ENCODE data around the gene PARPBP. TPM values are rescaled to one million over a fixed set of nuclear protein-coding genes. Genes with fewer than 3 reads are reported as not detected.
"Not testable (repeated sequence)": the region's sequence is repeated elsewhere in the genome, so short reads cannot be mapped to it uniquely, and the experiment has no call there.

Gene PARPBP
- total RNA-seq, 1 donor from 2014 or later, result 4.7 TPM

DNA sequence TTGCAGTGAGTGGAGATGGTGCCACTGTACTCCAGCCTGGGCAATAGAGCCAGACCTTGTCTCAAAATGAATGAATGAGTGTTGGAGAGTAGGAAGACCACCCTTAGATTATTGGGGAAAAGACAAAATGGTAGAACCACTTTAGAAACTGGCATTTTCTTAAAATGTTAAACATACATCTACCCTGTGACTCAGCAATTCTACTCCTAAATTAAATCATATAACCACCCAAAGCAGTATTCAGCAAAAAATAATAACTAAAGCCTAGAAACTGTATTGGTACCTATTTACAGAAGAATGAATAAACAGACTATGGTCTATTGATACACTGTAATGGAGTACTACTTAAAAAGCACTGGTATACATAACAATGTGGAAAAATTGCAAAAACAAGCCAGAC lies 9.2 kb upstream of the PARPBP start:
- H3K36me3 ChIP-seq (ENCODE audit: control insufficient read depth in 3 of 3, insufficient read depth in 3 of 3, low read length in 3 of 3), result peaks cover 10 to 28% (median 15%) of the 10 kb centered on the region in 3 donors
- no peak overlapping the region for H3K9ac ChIP-seq (ENCODE audit: low read depth in 1 of 3, low read length in 3 of 3)
- no peaks in the 10 kb centered on the region for H3K9me3 ChIP-seq (ENCODE audit: control insufficient read depth in 3 of 3, low read length in 3 of 3)
- H3K27me3 ChIP-seq (ENCODE audit: control insufficient read depth in 3 of 3, insufficient read depth in 3 of 3, low read length in 3 of 3), result no peaks in the 10 kb centered on the region
- H3K4me3 ChIP-seq (ENCODE audit: low read length in 3 of 3), result no peak overlapping the region
- no peaks in the 10 kb centered on the region for H3K4me1 ChIP-seq (ENCODE audit: control insufficient read depth in 3 of 3, insufficient read depth in 3 of 3, low read length in 3 of 3)
- no peak overlapping the region for H3K27ac ChIP-seq (ENCODE audit: low read depth, low read length)

DNA sequence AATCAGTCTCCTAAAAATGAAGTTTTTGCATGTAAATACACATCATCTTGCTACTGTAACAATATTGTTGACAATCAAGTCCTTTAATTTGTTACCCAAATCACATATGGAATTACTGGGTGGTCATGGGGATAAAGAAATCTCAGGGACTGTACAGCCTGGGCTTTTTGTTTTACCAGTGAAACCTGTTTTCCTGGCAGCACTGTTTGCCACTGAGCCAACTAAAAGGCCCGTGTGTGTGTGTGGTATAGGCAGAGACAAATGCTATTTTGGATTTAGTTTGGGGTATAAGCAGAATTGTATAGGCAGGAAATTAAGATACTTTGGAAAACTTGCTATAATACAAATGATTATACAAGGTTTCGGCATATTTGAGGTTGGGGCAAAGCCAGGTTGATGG lies 5.8 kb upstream of the PARPBP start:
- no peak overlapping the region for H3K4me3 ChIP-seq (ENCODE audit: low read length in 3 of 3)
- H3K9me3 ChIP-seq (ENCODE audit: control insufficient read depth in 3 of 3, low read length in 3 of 3), result no peaks in the 10 kb centered on the region
- no peak overlapping the region for H3K9ac ChIP-seq (ENCODE audit: low read depth in 1 of 3, low read length in 3 of 3)
- peaks cover 0 to 5% (median 3%) of the 10 kb centered on the region in 3 donors for H3K4me1 ChIP-seq (ENCODE audit: control insufficient read depth in 3 of 3, insufficient read depth in 3 of 3, low read length in 3 of 3)
- no peak overlapping the region for H3K27ac ChIP-seq (ENCODE audit: low read depth, low read length)
- peaks cover 5 to 17% (median 11%) of the 10 kb centered on the region in 3 donors for H3K36me3 ChIP-seq (ENCODE audit: control insufficient read depth in 3 of 3, insufficient read depth in 3 of 3, low read length in 3 of 3)
- H3K27me3 ChIP-seq (ENCODE audit: control insufficient read depth in 3 of 3, insufficient read depth in 3 of 3, low read length in 3 of 3), result no peaks in the 10 kb centered on the region

DNA sequence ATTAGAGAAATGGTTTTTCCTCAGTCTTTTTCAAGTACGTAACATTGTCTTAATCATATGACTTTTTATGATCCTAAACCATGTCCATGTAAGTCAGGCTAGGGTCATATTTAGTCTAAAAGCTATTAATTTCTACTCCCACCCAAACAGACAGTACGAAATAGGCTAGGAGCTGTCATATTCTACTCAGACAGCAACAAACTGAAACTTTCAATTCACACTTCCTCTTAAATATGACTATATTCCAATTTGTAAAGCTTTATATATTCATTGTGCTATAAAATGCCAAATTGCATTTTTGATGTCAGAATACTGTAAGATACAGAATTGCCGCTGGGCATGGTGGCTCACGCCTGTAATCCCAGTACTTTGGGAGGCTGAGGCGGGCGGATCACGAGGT lies 3.6 kb upstream of the PARPBP start:
- no peaks in the 10 kb centered on the region for H3K27me3 ChIP-seq (ENCODE audit: control insufficient read depth in 3 of 3, insufficient read depth in 3 of 3, low read length in 3 of 3)
- no peak overlapping the region for H3K4me3 ChIP-seq (ENCODE audit: low read length in 3 of 3)
- H3K27ac ChIP-seq (ENCODE audit: low read depth, low read length), result no peak overlapping the region
- H3K36me3 ChIP-seq (ENCODE audit: control insufficient read depth in 3 of 3, insufficient read depth in 3 of 3, low read length in 3 of 3), result peaks cover 0 to 11% (median 7%) of the 10 kb centered on the region in 3 donors
- peaks cover 7 to 17% (median 11%) of the 10 kb centered on the region in 3 donors for H3K4me1 ChIP-seq (ENCODE audit: control insufficient read depth in 3 of 3, insufficient read depth in 3 of 3, low read length in 3 of 3)
- H3K9ac ChIP-seq (ENCODE audit: low read depth in 1 of 3, low read length in 3 of 3), result no peak overlapping the region
- H3K9me3 ChIP-seq (ENCODE audit: control insufficient read depth in 3 of 3, low read length in 3 of 3), result no peaks in the 10 kb centered on the region

DNA sequence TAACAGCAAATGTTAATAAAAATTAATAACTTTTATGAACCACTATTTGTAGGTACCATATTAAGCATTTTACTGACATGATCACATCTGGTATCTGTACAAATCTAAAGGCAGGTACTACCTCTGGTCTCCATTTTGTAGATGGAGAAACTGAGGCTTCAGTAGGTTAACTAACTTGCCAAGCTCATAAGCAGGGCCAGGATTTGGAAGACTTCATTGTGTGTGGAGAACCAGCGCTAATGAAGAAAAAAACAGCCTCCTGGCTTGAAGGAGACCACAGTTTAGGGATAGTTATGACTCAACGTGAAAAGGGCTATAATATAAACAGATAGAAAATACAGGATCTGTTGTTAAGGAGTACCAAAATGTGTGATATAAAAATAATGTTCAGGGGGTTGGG lies 1.1 kb upstream of the PARPBP start:
- H3K9ac ChIP-seq (ENCODE audit: low read depth in 1 of 3, low read length in 3 of 3), result peak overlapping the region in 1 of 3 donors; percentile 93
- H3K27me3 ChIP-seq (ENCODE audit: control insufficient read depth in 3 of 3, insufficient read depth in 3 of 3, low read length in 3 of 3), result no peaks in the 10 kb centered on the region
- peak overlapping the region; percentile 94 to 97 (median 94) for H3K4me3 ChIP-seq (ENCODE audit: low read length in 3 of 3)
- H3K4me1 ChIP-seq (ENCODE audit: control insufficient read depth in 3 of 3, insufficient read depth in 3 of 3, low read length in 3 of 3), result peaks cover 7 to 17% (median 11%) of the 10 kb centered on the region in 3 donors
- H3K9me3 ChIP-seq (ENCODE audit: control insufficient read depth in 3 of 3, low read length in 3 of 3), result no peaks in the 10 kb centered on the region
- H3K27ac ChIP-seq (ENCODE audit: low read depth, low read length), result no peak overlapping the region
- H3K36me3 ChIP-seq (ENCODE audit: control insufficient read depth in 3 of 3, insufficient read depth in 3 of 3, low read length in 3 of 3), result peaks cover 0 to 7% (median 7%) of the 10 kb centered on the region in 3 donors

DNA sequence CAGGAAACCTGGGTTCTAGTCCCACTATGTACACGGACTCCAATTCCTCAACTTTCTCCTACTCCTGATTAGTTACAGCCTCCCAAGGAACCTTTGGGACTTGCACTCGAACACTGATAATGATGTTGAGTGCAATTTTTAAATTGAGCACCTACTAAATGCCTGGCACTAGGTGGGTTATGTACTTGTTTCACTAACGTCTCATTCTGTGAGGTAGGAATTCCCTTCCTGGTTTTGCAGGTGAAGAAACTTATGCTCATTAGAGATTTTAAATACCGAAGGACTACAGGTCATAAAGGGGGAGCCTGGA lies 536 bp downstream of the PARPBP start:
- H3K4me3 ChIP-seq (ENCODE audit: low read length in 3 of 3), result peak overlapping the region; percentile 94 to 97 (median 94)
- H3K36me3 ChIP-seq (ENCODE audit: control insufficient read depth in 3 of 3, insufficient read depth in 3 of 3, low read length in 3 of 3), result peaks cover 0 to 7% (median 7%) of the 10 kb centered on the region in 3 donors
- H3K9me3 ChIP-seq (ENCODE audit: control insufficient read depth in 3 of 3, low read length in 3 of 3), result no peaks in the 10 kb centered on the region
- no peaks in the 10 kb centered on the region for H3K27me3 ChIP-seq (ENCODE audit: control insufficient read depth in 3 of 3, insufficient read depth in 3 of 3, low read length in 3 of 3)
- H3K4me1 ChIP-seq (ENCODE audit: control insufficient read depth in 3 of 3, insufficient read depth in 3 of 3, low read length in 3 of 3), result peaks cover 7 to 17% (median 11%) of the 10 kb centered on the region in 3 donors
- H3K9ac ChIP-seq (ENCODE audit: low read depth in 1 of 3, low read length in 3 of 3), result peak overlapping the region; percentile 73 to 94 (median 93)
- no peak overlapping the region for H3K27ac ChIP-seq (ENCODE audit: low read depth, low read length)

DNA sequence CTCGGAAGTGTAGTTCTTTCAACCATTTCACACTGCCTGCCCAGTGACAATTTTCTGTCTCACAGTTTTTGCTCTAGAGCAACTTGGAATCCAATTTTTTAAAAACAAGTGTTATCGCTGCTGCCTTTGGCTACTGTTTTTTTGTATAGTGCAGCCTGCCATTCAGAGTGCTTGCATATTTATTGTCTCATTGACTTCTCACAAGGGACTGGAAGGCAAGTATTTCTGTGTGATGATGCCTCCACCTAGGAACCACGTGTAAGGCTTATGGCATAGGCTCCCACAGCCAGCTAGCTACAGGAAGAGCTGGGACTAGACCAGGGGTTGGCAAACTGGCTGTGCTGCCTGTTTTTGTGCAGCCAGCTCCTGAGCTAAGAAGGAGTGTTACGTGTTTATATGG lies 903 bp downstream of the PARPBP start:
- no peaks in the 10 kb centered on the region for H3K9me3 ChIP-seq (ENCODE audit: control insufficient read depth in 3 of 3, low read length in 3 of 3)
- no peak overlapping the region for H3K27ac ChIP-seq (ENCODE audit: low read depth, low read length)
- H3K36me3 ChIP-seq (ENCODE audit: control insufficient read depth in 3 of 3, insufficient read depth in 3 of 3, low read length in 3 of 3), result peaks cover 0 to 7% (median 7%) of the 10 kb centered on the region in 3 donors
- H3K27me3 ChIP-seq (ENCODE audit: control insufficient read depth in 3 of 3, insufficient read depth in 3 of 3, low read length in 3 of 3), result no peaks in the 10 kb centered on the region
- H3K9ac ChIP-seq (ENCODE audit: low read depth in 1 of 3, low read length in 3 of 3), result no peak overlapping the region
- peak overlapping the region in 2 of 3 donors; percentile 94 to 97 for H3K4me3 ChIP-seq (ENCODE audit: low read length in 3 of 3)
- peaks cover 7 to 17% (median 11%) of the 10 kb centered on the region in 3 donors for H3K4me1 ChIP-seq (ENCODE audit: control insufficient read depth in 3 of 3, insufficient read depth in 3 of 3, low read length in 3 of 3)

DNA sequence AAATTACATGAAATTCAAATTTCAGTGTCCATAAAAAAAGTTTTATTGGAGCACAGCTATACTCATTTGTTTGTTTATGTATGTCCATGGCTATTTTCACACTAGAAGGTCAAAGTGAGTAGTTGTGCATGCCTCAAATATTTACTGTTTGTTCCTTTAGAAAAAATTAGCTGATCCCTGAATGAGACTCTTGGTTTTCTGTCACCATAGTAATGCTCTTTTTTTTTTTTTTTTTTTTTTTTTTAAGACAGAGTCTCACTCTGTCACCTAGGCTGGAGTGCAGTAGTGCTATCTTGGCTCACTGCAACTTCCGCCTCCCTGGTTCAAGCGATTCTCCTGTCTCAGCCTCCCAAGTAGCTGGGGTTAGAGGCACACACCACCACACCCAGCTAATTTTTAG lies 1.3 kb downstream of the PARPBP start:
- H3K9me3 ChIP-seq (ENCODE audit: control insufficient read depth in 3 of 3, low read length in 3 of 3); H3K36me3 ChIP-seq (ENCODE audit: control insufficient read depth in 3 of 3, insufficient read depth in 3 of 3, low read length in 3 of 3); H3K4me3 ChIP-seq (ENCODE audit: low read length in 3 of 3); H3K9ac ChIP-seq (ENCODE audit: low read depth in 1 of 3, low read length in 3 of 3); H3K27ac ChIP-seq (ENCODE audit: low read depth, low read length); H3K27me3 ChIP-seq (ENCODE audit: control insufficient read depth in 3 of 3, insufficient read depth in 3 of 3, low read length in 3 of 3): not testable (repeated sequence)
- H3K4me1 ChIP-seq (ENCODE audit: control insufficient read depth in 3 of 3, insufficient read depth in 3 of 3, low read length in 3 of 3), result peaks cover 7 to 17% (median 11%) of the 10 kb centered on the region in 3 donors

DNA sequence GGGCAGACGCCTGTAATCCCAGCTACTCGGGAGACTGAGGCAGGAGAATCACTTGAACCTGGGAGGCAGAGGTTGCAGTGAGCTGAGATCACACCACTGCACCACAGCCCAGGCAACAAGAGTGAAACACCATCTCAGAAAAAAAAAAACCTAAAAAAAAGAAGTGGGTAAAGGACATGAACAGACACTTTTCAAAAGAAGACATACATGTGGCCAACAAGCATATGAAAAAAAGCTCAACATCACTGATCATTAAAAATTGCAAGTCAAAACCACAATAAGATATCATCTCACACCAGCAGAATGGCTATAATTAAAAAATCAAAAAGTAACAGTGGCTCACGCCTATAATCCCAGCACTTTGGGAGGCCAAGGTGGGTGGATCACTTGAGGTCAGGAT lies 10.7 kb downstream of the PARPBP start:
- H3K36me3 ChIP-seq (ENCODE audit: control insufficient read depth in 3 of 3, insufficient read depth in 3 of 3, low read length in 3 of 3); H3K27ac ChIP-seq (ENCODE audit: low read depth, low read length); H3K27me3 ChIP-seq (ENCODE audit: control insufficient read depth in 3 of 3, insufficient read depth in 3 of 3, low read length in 3 of 3); H3K9me3 ChIP-seq (ENCODE audit: control insufficient read depth in 3 of 3, low read length in 3 of 3); H3K4me1 ChIP-seq (ENCODE audit: control insufficient read depth in 3 of 3, insufficient read depth in 3 of 3, low read length in 3 of 3); H3K4me3 ChIP-seq (ENCODE audit: low read length in 3 of 3); H3K9ac ChIP-seq (ENCODE audit: low read depth in 1 of 3, low read length in 3 of 3): not testable (repeated sequence)

DNA sequence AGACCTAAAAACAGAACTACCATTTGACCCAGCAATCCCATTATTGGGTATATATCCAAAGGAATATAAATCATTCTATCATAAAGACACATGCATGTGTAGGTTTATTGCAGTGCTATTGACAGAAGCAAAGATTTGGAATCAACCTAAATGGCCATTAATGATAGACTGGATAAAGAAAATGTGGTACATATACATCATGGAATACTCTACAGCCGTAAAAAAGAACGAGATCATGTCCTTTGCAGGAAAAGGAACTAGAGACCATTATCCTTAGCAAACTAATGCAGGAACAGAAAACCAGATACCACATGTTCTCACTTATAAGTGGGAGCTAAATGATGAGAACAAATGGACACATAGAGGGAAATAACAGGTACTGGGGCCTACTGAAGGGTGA lies 11.5 kb downstream of the PARPBP start:
- H3K36me3 ChIP-seq (ENCODE audit: control insufficient read depth in 3 of 3, insufficient read depth in 3 of 3, low read length in 3 of 3); H3K4me3 ChIP-seq (ENCODE audit: low read length in 3 of 3); H3K27me3 ChIP-seq (ENCODE audit: control insufficient read depth in 3 of 3, insufficient read depth in 3 of 3, low read length in 3 of 3); H3K9me3 ChIP-seq (ENCODE audit: control insufficient read depth in 3 of 3, low read length in 3 of 3); H3K9ac ChIP-seq (ENCODE audit: low read depth in 1 of 3, low read length in 3 of 3); H3K4me1 ChIP-seq (ENCODE audit: control insufficient read depth in 3 of 3, insufficient read depth in 3 of 3, low read length in 3 of 3); H3K27ac ChIP-seq (ENCODE audit: low read depth, low read length): not testable (repeated sequence)

DNA sequence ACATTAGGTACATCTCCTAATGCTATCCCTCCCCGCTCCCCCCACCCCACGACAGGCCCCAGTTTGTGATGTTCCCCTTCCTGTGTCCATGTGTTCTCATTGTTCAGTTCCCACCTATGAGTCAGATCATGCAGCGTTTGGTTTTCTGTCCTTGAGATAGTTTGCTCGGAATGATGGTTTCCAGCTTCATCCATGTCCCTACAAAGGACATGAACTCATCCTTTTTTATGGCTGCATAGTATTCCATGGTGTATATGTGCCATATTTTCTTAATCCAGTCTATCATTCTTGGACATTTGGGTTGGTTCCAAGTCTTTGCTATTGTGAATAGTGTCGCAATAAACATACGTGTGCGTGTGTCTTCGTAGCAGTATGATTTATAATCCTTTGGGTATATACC lies 17.6 kb downstream of the PARPBP start:
- H3K27ac ChIP-seq (ENCODE audit: low read depth, low read length); H3K4me3 ChIP-seq (ENCODE audit: low read length in 3 of 3); H3K4me1 ChIP-seq (ENCODE audit: control insufficient read depth in 3 of 3, insufficient read depth in 3 of 3, low read length in 3 of 3); H3K27me3 ChIP-seq (ENCODE audit: control insufficient read depth in 3 of 3, insufficient read depth in 3 of 3, low read length in 3 of 3); H3K36me3 ChIP-seq (ENCODE audit: control insufficient read depth in 3 of 3, insufficient read depth in 3 of 3, low read length in 3 of 3); H3K9me3 ChIP-seq (ENCODE audit: control insufficient read depth in 3 of 3, low read length in 3 of 3); H3K9ac ChIP-seq (ENCODE audit: low read depth in 1 of 3, low read length in 3 of 3): not testable (repeated sequence)

DNA sequence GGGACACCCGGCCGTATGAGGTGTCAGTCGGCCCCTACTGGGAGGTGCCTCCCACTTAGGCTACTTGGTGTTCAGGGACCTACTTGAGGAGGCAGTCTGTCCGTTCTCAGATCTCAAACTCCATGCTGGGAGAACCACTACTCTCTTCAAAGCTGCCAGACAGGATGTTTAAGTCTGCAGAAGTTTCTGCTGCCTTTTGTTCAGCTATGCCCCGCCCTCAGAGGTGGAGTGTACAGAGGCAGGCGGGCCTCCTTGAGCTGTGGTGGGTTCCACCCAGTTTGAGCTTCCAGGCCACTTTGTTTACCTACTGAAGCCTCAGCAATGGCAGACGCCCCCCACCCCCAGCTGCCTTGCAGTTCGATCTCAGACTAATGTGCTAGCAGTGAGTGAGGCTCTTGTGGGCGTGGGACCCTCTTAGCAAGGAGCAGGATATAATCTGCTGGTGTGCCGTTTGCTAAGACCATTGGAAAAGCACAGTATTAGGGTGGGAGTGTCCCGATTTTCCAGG lies 22.9 kb downstream of the PARPBP start:
- H3K4me1 ChIP-seq (ENCODE audit: control insufficient read depth in 3 of 3, insufficient read depth in 3 of 3, low read length in 3 of 3); H3K27me3 ChIP-seq (ENCODE audit: control insufficient read depth in 3 of 3, insufficient read depth in 3 of 3, low read length in 3 of 3); H3K36me3 ChIP-seq (ENCODE audit: control insufficient read depth in 3 of 3, insufficient read depth in 3 of 3, low read length in 3 of 3); H3K9ac ChIP-seq (ENCODE audit: low read depth in 1 of 3, low read length in 3 of 3); H3K27ac ChIP-seq (ENCODE audit: low read depth, low read length); H3K4me3 ChIP-seq (ENCODE audit: low read length in 3 of 3); H3K9me3 ChIP-seq (ENCODE audit: control insufficient read depth in 3 of 3, low read length in 3 of 3): not testable (repeated sequence)

All from skeletal muscle tissue (tissue), 4 donors.